ENCODE data around the gene ACAT2. TPM values are rescaled to one million over a fixed set of nuclear protein-coding genes. Genes with fewer than 3 reads are reported as not detected.
"Not testable (repeated sequence)": the region's sequence is repeated elsewhere in the genome, so short reads cannot be mapped to it uniquely, and the experiment has no call there.

Gene ACAT2
- total RNA-seq, 2 donors from 2014 or later: 7.3 to 16.2 TPM

DNA sequence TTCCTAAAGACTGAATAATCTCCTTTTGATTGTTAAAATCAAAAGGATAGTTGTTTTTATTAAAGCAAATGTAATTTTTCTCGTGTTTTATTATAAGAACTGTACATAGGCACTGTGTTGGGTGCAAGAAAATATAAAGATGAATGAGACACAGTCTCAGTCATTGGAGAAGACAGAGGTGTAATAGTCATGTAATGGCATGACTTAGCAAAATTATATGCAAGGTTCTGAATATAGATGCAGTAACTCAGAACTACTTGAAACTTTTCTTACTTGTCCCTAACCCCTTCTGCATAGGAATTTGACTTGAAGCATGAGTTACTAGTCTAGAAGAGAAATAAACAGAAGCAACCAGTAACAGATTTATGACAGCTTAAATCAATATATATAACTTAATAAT is 19.7 kb upstream of the ACAT2 start:
- Histone ChIP-seq H3K4me1 (peaks cover 5% of the 10 kb centered on the region), H3K4me3 (no peak overlapping the region), H3K27ac (no peak overlapping the region), H3K36me3 (replicated peaks in 1 of 2; ENCODE audit: insufficient read depth in 1 of 2, low read depth in 2 of 2) (peaks cover 8 to 40% of the 10 kb centered on the region in 2 donors), H3K27me3 (no peaks in the 10 kb centered on the region), H3K9me3 (no peaks in the 10 kb centered on the region)
- no peak for DNase-seq
- WGBS, 2 donors: 45 to 51% methylated on average over 1 of the region's 1 CpG
- intact Hi-C loops (cut with DNase I): loop anchor here (10.0 kb wide), 1 partner anchor 57 kb away; no protein-coding TSS in a partner anchor
- ATAC-seq: no peak
- no peak for TF ChIP-seq POLR2A (IDR thresholded peaks at IDR 0.05)
- TF ChIP-seq, protein P1, sequence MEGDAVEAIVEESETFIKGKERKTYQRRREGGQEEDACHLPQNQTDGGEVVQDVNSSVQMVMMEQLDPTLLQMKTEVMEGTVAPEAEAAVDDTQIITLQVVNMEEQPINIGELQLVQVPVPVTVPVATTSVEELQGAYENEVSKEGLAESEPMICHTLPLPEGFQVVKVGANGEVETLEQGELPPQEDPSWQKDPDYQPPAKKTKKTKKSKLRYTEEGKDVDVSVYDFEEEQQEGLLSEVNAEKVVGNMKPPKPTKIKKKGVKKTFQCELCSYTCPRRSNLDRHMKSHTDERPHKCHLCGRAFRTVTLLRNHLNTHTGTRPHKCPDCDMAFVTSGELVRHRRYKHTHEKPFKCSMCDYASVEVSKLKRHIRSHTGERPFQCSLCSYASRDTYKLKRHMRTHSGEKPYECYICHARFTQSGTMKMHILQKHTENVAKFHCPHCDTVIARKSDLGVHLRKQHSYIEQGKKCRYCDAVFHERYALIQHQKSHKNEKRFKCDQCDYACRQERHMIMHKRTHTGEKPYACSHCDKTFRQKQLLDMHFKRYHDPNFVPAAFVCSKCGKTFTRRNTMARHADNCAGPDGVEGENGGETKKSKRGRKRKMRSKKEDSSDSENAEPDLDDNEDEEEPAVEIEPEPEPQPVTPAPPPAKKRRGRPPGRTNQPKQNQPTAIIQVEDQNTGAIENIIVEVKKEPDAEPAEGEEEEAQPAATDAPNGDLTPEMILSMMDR (IDR thresholded peaks at IDR 0.05): no peak

DNA sequence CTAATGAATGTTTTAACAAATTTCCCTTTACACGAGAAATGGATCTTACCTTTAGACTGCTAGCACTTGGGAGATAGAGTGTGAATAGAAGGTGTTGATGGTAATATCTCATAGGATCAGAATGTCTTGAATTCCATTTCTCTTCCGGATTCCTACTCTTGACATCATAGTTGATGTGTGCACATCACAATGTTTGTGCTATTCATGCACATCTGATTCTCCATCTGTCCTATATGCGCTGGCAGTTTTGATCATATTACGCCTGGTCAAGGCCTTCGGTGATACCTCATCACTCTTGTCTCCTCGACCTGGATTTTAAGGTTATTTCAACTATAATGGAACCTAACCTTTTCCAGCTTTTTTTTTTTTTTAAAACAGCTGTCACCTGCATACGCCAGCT is 16.8 kb upstream of the ACAT2 start:
- Histone ChIP-seq H3K27ac (no peak overlapping the region), H3K4me1 (no peaks in the 10 kb centered on the region), H3K27me3 (no peaks in the 10 kb centered on the region), H3K4me3 (no peak overlapping the region), H3K36me3 (replicated peaks in 1 of 2; ENCODE audit: insufficient read depth in 1 of 2, low read depth in 2 of 2) (peaks cover 4 to 43% of the 10 kb centered on the region in 2 donors), H3K9me3 (no peaks in the 10 kb centered on the region)
- no peak for TF ChIP-seq POLR2A (IDR thresholded peaks at IDR 0.05)
- TF ChIP-seq, protein P1 (IDR thresholded peaks at IDR 0.05): no peak
- 77 to 82% methylated on average over 7 of the region's 7 CpGs for WGBS, 2 donors
- intact Hi-C loops (cut with DNase I): loop anchor here (10.0 kb wide), 1 partner anchor 60 kb away; no protein-coding TSS in a partner anchor
- ATAC-seq: no peak
- no peak for DNase-seq

DNA sequence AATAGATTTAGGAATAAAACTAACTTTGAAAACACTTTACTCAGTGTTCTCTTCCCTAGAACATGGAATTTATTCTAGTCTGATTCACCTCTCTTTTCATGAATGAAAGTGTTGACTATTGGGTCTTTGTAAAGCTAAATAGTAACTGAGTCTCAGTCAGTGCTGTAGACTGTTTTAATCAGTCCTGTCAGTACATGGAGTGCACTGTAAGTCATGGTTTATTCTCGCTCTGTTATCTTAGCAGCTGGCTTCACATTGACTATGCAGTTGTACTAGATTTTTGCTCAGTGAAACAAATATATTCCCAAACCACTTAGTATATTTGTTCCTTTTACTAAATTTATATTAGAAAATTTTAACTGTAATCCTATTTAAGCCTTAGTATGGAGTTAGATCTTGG is 15.1 kb upstream of the ACAT2 start:
- DNase-seq (no peak), ATAC-seq (no peak)
- TF ChIP-seq POLR2A (IDR thresholded peaks at IDR 0.05): no peak
- TF ChIP-seq, protein P1 (IDR thresholded peaks at IDR 0.05): no peak
- Histone ChIP-seq H3K27me3 (no peaks in the 10 kb centered on the region), H3K4me3 (no peak overlapping the region), H3K36me3 (replicated peaks in 1 of 2; ENCODE audit: insufficient read depth in 1 of 2, low read depth in 2 of 2) (peaks cover 9 to 45% of the 10 kb centered on the region in 2 donors), H3K9me3 (no peaks in the 10 kb centered on the region), H3K4me1 (no peaks in the 10 kb centered on the region), H3K27ac (no peak overlapping the region)
- WGBS, 2 donors: 59 to 67% methylated on average over 1 of the region's 1 CpG
- intact Hi-C loops (cut with DNase I): loop anchor here (10.0 kb wide), 1 partner anchor 62 kb away; no protein-coding TSS in a partner anchor

- H3K4me3 ChIP-seq, H3K27ac ChIP-seq, DNase-seq, ATAC-seq, H3K9me3 ChIP-seq, H3K27me3 ChIP-seq, H3K4me1 ChIP-seq: not testable (repeated sequence)
- 70 to 71% methylated on average over 7 of the region's 7 CpGs for WGBS, 2 donors
- intact Hi-C loops (cut with DNase I): loop anchor here (10.0 kb wide), 1 partner anchor 63 kb away; no protein-coding TSS in a partner anchor
- peaks cover 9 to 45% of the 10 kb centered on the region in 2 donors for H3K36me3 ChIP-seq (replicated peaks in 1 of 2; ENCODE audit: insufficient read depth in 1 of 2, low read depth in 2 of 2)
These were observed 13.7 kb upstream of the ACAT2 start for GRCh38 chr6:159748127-159748526.

DNA sequence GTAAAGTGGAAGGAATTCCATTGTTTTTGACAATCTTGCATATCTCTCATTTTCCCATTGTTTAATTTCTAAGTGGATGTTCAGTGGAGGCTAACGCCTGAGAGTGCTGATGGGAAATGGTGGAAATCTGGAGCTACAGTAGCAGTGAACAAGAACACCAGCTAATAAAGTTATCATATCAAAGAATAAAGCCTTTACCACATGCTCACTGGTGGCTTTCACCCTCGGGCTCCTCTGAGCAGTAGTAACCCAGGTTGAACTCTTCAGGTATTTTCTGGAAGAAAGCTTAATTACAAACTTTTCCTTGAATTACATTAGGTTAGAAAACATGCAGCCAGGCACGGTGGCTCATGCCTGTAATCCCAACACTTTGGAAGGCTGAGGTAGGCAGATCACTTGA is 10.4 kb upstream of the ACAT2 start:
- TF ChIP-seq POLR2A (IDR thresholded peaks at IDR 0.05): no peak
- TF ChIP-seq, protein P1 (IDR thresholded peaks at IDR 0.05): no peak
- H3K36me3 ChIP-seq (replicated peaks in 1 of 2; ENCODE audit: insufficient read depth in 1 of 2, low read depth in 2 of 2): peaks cover 5 to 41% of the 10 kb centered on the region in 2 donors
- no peak overlapping the region for H3K4me3 ChIP-seq
- H3K9me3 ChIP-seq: no peaks in the 10 kb centered on the region
- DNase-seq (no peak), ATAC-seq (no peak)
- no peak overlapping the region for H3K27ac ChIP-seq
- 86 to 88% methylated on average over 3 of the region's 3 CpGs for WGBS, 2 donors
- H3K27me3 ChIP-seq: no peaks in the 10 kb centered on the region
- no peaks in the 10 kb centered on the region for H3K4me1 ChIP-seq
- intact Hi-C loops (cut with DNase I): no loop called here

Data from body of pancreas (tissue), 4 donors.